GM12864 (cell line): ENCODE results near the gene CACNA2D3.

Experiments
- DNase-seq: peaks from one replicate; pipeline ENCODE4 v3.0.0-alpha.2; 2011; ENCODE audit warnings: low read depth
- H3K4me3 ChIP-seq: 2 replicates; pipeline ENCODE4 v1.5.1; 2011; ENCODE audit warnings: mild to moderate bottlenecking, low read depth, low read length, control low read depth
- TF ChIP-seq, protein P1 (sequence below): IDR thresholded peaks from 2 replicates; pipeline ENCODE4 v1.5.1; 2011; ENCODE audit warnings: low read depth, mild to moderate bottlenecking, moderate library complexity, low read length, control low read depth, inconsistent platforms; ENCODE audit errors: missing control alignments

CACNA2D3 gene

DNA sequence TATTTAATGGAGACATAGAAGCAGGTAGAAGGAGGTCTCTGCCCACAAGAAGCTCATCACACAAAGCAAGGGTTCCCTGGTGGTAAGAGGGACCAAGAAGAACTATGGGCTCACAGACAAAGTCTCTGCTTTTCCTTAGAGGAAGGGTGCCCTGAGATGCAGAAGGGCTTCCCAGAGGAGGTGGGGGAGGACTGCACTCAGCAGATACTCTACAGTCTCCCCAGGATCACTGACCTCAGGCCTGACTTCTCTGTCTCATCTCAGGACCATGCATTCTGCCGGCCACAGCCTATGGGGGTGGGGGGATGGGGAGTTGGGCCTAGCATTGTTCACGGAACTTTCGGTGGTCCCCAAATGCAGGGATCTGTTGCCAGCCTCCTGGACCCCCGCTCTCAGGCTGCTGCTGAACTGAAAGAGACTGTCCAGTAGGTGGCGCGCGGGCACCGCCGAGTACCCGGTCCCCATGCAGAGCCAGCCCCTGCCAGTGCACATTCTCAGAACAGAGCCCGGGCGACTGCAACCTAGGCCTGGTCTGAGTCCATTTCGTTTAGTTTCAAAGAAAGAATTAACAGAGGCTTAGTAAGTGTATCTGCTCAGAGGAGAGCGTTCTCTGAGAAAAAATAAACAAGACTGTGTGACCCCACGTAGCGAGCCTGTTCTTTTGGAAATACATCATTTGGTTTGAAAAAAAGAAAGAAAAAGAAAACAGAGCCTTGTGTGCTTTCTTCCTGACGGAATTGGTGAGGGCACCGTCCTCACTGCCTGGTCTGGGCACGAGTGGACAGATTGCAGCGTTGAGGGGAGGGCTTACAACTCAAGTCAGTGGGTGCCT is 731.4 kb downstream of the CACNA2D3 start:
- no peak for DNase-seq
- TF ChIP-seq, protein P1, sequence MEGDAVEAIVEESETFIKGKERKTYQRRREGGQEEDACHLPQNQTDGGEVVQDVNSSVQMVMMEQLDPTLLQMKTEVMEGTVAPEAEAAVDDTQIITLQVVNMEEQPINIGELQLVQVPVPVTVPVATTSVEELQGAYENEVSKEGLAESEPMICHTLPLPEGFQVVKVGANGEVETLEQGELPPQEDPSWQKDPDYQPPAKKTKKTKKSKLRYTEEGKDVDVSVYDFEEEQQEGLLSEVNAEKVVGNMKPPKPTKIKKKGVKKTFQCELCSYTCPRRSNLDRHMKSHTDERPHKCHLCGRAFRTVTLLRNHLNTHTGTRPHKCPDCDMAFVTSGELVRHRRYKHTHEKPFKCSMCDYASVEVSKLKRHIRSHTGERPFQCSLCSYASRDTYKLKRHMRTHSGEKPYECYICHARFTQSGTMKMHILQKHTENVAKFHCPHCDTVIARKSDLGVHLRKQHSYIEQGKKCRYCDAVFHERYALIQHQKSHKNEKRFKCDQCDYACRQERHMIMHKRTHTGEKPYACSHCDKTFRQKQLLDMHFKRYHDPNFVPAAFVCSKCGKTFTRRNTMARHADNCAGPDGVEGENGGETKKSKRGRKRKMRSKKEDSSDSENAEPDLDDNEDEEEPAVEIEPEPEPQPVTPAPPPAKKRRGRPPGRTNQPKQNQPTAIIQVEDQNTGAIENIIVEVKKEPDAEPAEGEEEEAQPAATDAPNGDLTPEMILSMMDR, result peak; percentile 78
- no peak overlapping the region for H3K4me3 ChIP-seq

DNA sequence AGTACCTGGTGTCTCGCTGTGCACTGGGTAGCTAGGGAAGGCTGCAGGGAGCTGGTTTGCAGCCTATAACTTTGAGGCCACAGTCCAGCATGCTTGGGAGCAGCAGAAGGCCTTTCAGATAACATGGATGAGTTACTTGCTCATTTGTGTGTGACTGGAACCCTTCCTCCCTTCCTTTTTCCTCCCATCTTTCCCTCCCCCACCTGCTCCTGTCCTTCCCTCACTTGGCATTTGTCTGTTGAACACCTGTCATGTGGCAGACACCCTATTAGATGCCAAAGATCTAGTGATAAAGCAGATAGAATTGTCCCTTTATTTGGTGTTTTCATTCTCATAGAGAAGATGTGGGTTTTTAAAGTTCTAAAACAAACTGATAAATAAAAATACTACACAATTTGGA is 733.9 kb downstream of the CACNA2D3 start:
- no peak for DNase-seq
- TF ChIP-seq, protein P1, result no peak
- no peak overlapping the region for H3K4me3 ChIP-seq

DNA sequence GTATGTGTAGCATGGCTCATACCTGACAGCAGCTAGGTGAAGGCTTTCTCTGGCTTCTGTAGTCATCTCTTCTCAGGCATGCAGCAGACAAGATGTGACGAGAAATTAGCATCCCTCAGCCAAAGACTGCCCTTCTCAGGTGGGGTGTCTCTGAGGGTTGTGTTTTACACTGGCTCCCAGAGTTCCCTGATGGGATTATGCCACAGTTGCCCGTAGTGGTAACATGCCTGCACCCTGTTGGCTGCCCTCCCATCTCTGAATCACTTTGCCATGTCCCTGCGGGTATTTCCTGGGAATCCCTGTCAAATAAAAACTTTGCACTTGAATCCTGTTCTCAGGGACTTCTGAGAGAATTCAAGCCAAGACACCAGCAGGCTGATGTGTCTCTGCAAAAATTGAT is 735.0 kb downstream of the CACNA2D3 start:
- no peak overlapping the region for H3K4me3 ChIP-seq
- TF ChIP-seq, protein P1, result no peak
- DNase-seq, result no peak

DNA sequence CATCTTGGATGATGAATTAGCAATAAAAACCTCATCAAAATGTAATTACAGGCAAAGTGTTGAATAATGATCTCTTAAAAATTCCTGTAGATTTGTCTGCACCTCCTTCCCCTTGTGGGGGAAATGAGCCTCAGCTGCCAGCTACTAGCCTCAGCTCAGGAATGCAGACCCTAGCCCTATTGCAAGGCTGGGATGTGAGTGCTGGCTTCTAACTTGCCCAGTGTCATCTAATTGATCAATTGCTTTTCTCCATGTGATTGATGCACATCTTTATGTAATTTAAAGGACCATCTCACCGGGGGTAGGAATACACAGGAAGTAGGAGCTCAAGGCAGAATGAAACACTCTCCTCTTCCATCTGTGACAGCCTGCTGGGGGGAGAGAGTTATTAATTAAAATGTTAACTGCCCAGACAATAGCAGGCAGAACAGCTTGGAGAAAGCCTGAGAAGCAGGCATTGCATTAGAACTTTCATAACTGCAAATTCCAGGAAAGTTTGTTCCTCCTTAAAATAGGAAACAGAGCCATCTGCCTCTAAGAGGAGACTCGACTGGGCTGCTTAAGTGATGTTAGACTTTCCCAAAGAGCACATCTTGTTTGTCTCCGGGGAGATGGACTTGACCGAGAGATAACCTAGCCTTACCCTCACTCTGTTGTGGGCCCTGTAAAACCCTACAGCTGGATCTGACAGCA is 735.9 kb downstream of the CACNA2D3 start:
- no peak overlapping the region for H3K4me3 ChIP-seq
- no peak for DNase-seq
- TF ChIP-seq, protein P1, result no peak

DNA sequence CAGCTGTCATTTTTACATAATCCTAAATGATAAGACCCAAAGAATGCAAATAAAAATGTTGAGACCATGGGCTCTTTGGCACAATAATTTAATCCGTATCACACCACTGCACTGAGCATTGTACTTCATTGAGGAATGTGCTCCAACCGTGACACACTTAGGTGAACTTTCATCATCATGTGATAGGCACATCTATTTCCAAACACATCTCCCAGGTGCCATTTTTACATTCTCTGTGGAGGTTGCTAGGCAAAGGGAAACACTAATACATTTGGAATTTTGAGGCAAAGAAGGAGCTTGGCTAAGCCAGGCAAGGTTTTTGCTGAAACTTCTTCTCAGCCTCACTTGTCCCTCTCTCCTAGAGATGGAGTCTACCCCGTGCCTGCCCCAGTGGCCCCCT is 736.8 kb downstream of the CACNA2D3 start:
- H3K4me3 ChIP-seq, result no peak overlapping the region
- TF ChIP-seq, protein P1, result no peak
- no peak for DNase-seq

DNA sequence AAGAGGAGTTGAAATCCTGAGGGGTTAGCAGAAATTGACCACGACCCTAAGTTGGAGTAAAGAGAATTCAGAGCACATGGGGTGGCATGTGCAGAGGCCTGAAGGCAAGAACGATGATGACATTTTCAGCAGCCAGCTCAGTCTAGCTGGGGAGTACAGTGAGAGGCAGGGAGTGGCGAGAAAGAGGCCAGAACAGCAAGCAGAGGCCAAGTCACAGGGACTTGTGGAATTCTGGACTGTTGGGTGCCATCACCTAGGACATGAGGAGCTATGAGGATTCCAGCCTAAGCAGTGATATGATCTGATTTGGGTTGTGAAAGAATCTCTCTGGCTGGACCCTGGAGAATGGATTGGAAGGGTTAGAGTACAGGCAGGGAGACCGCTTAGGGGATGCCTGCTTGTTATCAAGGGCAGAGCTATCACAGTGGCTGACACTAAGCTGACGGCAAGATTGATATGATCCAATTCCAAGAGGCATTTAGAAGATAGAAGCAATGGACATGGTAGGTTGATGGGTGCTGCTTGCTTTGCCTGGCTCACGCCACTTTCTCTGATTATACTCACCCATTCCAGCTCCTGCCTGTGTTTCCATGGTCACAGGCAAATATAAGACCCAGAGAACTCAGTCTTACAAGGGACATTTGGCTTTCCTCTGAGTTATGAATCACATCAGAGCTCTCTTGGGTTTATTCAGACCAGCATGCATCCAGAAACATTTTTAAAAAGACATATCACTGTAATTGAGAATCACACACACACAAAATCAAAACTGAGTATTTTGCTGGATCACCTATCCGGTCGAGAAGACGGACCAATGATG is 739.1 kb downstream of the CACNA2D3 start:
- H3K4me3 ChIP-seq, result no peak overlapping the region
- DNase-seq, result no peak
- TF ChIP-seq, protein P1, result no peak
